Lower leg skin (tissue), 4 donors: ENCODE measurements around the gene ABCA13. TPM values are rescaled to one million over a fixed set of nuclear protein-coding genes. Genes with fewer than 3 reads are reported as not detected.

Experiments
- DNase-seq, 2 donors: peaks; one replicate each; pipeline ENCODE4 v3.0.0-alpha.2; 2019; ENCODE audit warnings: low spot score in 2 of 2
- H3K4me3 ChIP-seq: fragments of 200-600 bp; sonication (generic); 2 replicates; pipeline ENCODE4 v1.5.1; 2017; ENCODE audit warnings: mild to moderate bottlenecking, low read depth; ENCODE audit not compliant: poor library complexity, severe bottlenecking
- POLR2A ChIP-seq, 2 donors: fragments of 450-650 bp; IDR thresholded peaks; one replicate each; pipeline ENCODE4 v1.6.1; 2016 to 2017; ENCODE audit warnings: antibody characterized with exemption in 2 of 2, mild to moderate bottlenecking in 1 of 2, moderate library complexity in 1 of 2
- WGBS, 2 donors: methylation state at CpG; one replicate each; pipeline ENCODE4 v1.1.5; 2018; 5-methylcytosine and 5-hydroxymethylcytosine counted together
- intact Hi-C: fragments of 100-400 bp; cut with DNase I; formaldehyde crosslinking; loops from one replicate; pipeline ENCODE4 v1.15.0; 2023; ENCODE audit warnings: low total_unique reads
- total RNA-seq, 4 donors: library from RNA; depleted of rRNA; stranded (reverse); fragments of >200 nt; gene quantifications; one replicate each; pipeline ENCODE4 v1.1.0, GENCODE V29; 2016
- TF ChIP-seq, protein P1 (sequence below), 3 donors: fragments of 450-650 bp; IDR thresholded peaks; one replicate each; pipeline ENCODE4 v1.5.1; 2016; ENCODE audit warnings: antibody characterized with exemption in 3 of 3, mild to moderate bottlenecking in 3 of 3, moderate library complexity in 2 of 3

Gene ABCA13, protein sequence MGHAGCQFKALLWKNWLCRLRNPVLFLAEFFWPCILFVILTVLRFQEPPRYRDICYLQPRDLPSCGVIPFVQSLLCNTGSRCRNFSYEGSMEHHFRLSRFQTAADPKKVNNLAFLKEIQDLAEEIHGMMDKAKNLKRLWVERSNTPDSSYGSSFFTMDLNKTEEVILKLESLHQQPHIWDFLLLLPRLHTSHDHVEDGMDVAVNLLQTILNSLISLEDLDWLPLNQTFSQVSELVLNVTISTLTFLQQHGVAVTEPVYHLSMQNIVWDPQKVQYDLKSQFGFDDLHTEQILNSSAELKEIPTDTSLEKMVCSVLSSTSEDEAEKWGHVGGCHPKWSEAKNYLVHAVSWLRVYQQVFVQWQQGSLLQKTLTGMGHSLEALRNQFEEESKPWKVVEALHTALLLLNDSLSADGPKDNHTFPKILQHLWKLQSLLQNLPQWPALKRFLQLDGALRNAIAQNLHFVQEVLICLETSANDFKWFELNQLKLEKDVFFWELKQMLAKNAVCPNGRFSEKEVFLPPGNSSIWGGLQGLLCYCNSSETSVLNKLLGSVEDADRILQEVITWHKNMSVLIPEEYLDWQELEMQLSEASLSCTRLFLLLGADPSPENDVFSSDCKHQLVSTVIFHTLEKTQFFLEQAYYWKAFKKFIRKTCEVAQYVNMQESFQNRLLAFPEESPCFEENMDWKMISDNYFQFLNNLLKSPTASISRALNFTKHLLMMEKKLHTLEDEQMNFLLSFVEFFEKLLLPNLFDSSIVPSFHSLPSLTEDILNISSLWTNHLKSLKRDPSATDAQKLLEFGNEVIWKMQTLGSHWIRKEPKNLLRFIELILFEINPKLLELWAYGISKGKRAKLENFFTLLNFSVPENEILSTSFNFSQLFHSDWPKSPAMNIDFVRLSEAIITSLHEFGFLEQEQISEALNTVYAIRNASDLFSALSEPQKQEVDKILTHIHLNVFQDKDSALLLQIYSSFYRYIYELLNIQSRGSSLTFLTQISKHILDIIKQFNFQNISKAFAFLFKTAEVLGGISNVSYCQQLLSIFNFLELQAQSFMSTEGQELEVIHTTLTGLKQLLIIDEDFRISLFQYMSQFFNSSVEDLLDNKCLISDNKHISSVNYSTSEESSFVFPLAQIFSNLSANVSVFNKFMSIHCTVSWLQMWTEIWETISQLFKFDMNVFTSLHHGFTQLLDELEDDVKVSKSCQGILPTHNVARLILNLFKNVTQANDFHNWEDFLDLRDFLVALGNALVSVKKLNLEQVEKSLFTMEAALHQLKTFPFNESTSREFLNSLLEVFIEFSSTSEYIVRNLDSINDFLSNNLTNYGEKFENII (N-terminal part only)
- total RNA-seq: 1 to 10 TPM in 1 of 4 donors, under 1 TPM in 3; 0.08 to 1.7 (median 0.52) TPM

DNA sequence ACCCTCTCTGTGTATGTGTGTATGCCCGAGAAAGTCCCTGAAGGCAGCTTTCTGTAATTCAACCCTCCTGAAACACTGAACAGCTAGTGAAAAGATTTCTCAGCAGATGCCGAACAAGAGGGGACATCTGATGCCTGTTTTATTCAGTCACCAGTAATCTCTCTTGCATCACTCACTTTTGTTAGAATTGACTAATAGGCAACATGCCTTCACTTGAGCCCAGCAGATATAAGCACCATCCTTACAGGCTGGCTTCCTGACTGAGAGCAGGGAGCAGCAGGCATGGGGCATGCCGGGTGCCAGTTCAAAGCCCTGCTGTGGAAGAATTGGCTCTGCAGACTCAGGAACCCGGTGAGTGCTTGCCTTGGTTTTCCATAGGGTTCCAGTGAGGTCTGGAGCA is at the start of gene ABCA13:
Gene ABCA13, plus strand, starts transcription at position 257 of the 400 bp plus-strand sequence. Its CDS starts 26 bp downstream, at position 283.
- H3K4me3 ChIP-seq: no peak within 1 kb of the TSS
- no peak for TF ChIP-seq POLR2A (IDR thresholded peaks at IDR 0.05)
- TF ChIP-seq, protein P1, sequence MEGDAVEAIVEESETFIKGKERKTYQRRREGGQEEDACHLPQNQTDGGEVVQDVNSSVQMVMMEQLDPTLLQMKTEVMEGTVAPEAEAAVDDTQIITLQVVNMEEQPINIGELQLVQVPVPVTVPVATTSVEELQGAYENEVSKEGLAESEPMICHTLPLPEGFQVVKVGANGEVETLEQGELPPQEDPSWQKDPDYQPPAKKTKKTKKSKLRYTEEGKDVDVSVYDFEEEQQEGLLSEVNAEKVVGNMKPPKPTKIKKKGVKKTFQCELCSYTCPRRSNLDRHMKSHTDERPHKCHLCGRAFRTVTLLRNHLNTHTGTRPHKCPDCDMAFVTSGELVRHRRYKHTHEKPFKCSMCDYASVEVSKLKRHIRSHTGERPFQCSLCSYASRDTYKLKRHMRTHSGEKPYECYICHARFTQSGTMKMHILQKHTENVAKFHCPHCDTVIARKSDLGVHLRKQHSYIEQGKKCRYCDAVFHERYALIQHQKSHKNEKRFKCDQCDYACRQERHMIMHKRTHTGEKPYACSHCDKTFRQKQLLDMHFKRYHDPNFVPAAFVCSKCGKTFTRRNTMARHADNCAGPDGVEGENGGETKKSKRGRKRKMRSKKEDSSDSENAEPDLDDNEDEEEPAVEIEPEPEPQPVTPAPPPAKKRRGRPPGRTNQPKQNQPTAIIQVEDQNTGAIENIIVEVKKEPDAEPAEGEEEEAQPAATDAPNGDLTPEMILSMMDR (IDR thresholded peaks at IDR 0.05): no peak
- no peak for DNase-seq
- intact Hi-C loops: no loop called here
- 58 to 74% methylated on average over 4 of the region's 4 CpGs for WGBS, 2 donors

DNA sequence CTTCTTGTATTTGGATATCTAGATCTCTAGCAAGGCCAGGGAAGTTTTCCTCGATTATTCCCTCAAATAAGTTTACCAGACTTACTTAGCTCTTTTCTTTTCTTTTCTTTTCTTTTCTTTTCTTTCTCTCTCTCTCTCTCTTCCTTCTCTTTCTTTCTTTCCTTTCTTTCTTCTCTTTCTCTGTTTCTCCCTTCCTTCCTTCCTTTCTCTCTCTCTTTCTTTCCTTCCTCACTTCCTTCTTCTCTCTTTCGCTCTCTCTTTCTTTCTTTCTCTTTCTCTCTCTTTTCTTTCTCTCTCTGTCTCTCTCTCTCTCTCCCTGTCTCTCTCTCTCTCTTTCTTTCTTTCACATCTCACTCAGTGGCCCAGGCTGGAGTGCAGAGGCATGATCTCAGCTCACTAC is 45.2 kb upstream of the ABCA13 start:
- WGBS, 2 donors: 90 to 92% methylated on average over 2 of the region's 2 CpGs
- intact Hi-C loops: no loop called here
- TF ChIP-seq, protein P1 (IDR thresholded peaks at IDR 0.05): no peak
- no peak for TF ChIP-seq POLR2A (IDR thresholded peaks at IDR 0.05)
- H3K4me3 ChIP-seq: no peak overlapping the region
- DNase-seq: no peak

DNA sequence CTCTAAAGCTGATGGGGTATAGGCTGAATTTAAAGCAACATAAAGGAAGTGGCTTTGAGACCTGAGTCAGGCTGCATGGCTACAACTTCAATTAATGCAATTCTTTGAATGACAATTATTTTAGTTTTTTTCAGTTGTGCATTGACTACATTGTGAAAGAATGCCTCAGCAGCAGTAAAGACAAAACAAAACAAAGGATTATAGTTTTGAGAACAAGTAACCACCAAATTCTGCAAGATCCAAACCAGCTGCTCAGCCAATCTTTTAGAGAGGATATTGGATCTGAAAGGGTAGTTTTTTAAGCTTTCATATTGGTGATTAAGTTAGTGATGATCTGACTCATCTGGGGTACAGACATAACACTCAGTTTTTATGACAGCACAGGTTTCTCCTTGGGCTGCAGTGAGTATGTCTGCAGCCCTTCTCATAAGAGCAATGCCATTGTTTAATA is 40.6 kb upstream of the ABCA13 start:
- no peak for TF ChIP-seq POLR2A (IDR thresholded peaks at IDR 0.05)
- TF ChIP-seq, protein P1 (IDR thresholded peaks at IDR 0.05): no peak
- intact Hi-C loops: no loop called here
- H3K4me3 ChIP-seq: no peak overlapping the region
- DNase-seq: no peak

DNA sequence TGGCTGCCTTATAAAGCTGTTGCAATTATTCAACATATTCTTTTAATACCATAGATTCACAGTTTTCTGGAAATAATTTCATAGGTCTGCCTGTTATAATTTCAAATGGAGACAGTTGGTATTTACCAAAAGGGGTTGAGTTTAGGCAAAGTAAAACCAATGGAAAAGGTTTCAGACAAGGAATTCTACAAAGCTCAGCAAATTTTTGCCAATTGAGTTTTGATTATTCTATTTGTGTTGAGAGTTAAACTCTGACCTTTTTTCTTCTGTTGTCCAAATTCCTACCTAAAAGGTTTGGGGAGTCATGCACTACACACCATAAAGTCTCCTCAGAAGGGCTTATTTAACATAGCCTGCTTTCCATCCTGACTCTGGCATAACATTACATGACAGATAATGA is 38.5 kb upstream of the ABCA13 start:
- no peak for DNase-seq
- no peak overlapping the region for H3K4me3 ChIP-seq
- intact Hi-C loops: no loop called here
- TF ChIP-seq, protein P1 (IDR thresholded peaks at IDR 0.05): no peak
- no peak for TF ChIP-seq POLR2A (IDR thresholded peaks at IDR 0.05)

DNA sequence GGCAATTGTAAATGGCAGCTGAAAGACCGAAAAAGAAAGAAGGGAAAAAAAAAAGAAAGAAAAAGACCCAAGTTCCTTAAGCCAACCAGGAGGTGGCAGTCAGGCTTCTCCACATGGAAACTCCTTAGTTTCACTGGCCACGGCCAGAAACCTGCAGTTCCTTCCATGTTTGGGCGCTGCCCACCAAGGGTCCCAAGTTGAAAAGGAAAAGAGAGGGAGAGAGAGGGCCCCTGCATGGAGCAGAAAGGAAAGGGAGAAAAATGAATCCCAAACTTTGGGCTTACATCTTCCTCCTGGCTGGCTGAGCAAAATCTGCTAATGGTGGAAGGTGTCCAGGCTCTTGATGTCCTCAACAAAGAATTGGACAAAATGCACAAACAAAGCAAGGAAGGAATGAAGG is 31.8 kb upstream of the ABCA13 start:
- DNase-seq: no peak
- WGBS, 2 donors: 58 to 63% methylated on average over 3 of the region's 3 CpGs
- no peak for TF ChIP-seq POLR2A (IDR thresholded peaks at IDR 0.05)
- TF ChIP-seq, protein P1 (IDR thresholded peaks at IDR 0.05): no peak
- intact Hi-C loops: no loop called here
- no peak overlapping the region for H3K4me3 ChIP-seq
